ENCODE results near the gene ISYNA1.

The ISYNA1 gene

GRCh38 chr19:18443831-18444230 lies 5.9 kb upstream of the ISYNA1 start:
- DNase-seq (ENCODE audit: low spot score): no peak

- no peak for DNase-seq (ENCODE audit: low spot score)
Observed at GRCh38 chr19:18443406-18443805, 5.5 kb upstream of the ISYNA1 start.

GRCh38 chr19:18442941-18443340 lies 5.0 kb upstream of the ISYNA1 start:
- DNase-seq (ENCODE audit: low spot score): no peak

GRCh38 chr19:18441804-18442788 lies 4.2 kb upstream of the ISYNA1 start:
- no peak for DNase-seq (ENCODE audit: low spot score)

GRCh38 chr19:18440936-18441803 lies 3.2 kb upstream of the ISYNA1 start:
- no peak for DNase-seq (ENCODE audit: low spot score)

- no peak for DNase-seq (ENCODE audit: low spot score)
Observed at GRCh38 chr19:18440415-18440877, 2.5 kb upstream of the ISYNA1 start.

- no peak for DNase-seq (ENCODE audit: low spot score)
Observed at GRCh38 chr19:18439910-18440237, 1.9 kb upstream of the ISYNA1 start.

- no peak for DNase-seq (ENCODE audit: low spot score)
Observed at GRCh38 chr19:18439025-18439909, 1.3 kb upstream of the ISYNA1 start.

- no peak for DNase-seq (ENCODE audit: low spot score)
Observed at GRCh38 chr19:18438331-18439024, 545 bp upstream of the ISYNA1 start.

- peak; percentile 83 for DNase-seq (ENCODE audit: low spot score)
Observed at GRCh38 chr19:18436671-18437490, 1.1 kb downstream of the ISYNA1 start.

- no peak for DNase-seq (ENCODE audit: low spot score)
Observed at GRCh38 chr19:18435842-18436670, 1.9 kb downstream of the ISYNA1 start.

GRCh38 chr19:18435178-18435841 lies 2.6 kb downstream of the ISYNA1 start:
- no peak for DNase-seq (ENCODE audit: low spot score)

GRCh38 chr19:18434411-18435175 lies 3.3 kb downstream of the ISYNA1 start:
- DNase-seq (ENCODE audit: low spot score): no peak

- no peak for DNase-seq (ENCODE audit: low spot score)
Observed at GRCh38 chr19:18433735-18434398, 4.1 kb downstream of the ISYNA1 start.

- no peak for DNase-seq (ENCODE audit: low spot score)
Observed at GRCh38 chr19:18433015-18433691, 4.8 kb downstream of the ISYNA1 start.

- no peak for DNase-seq (ENCODE audit: low spot score)
Observed at GRCh38 chr19:18432275-18433014, 5.5 kb downstream of the ISYNA1 start.
